MCF 10A (cell line): Measurements from ENCODE around the gene USH1G. TPM values are rescaled to one million over a fixed set of nuclear protein-coding genes. Genes with fewer than 3 reads are reported as not detected.

Experiments
- BruUV-seq: library from RNA; stranded (reverse); fragments of 400-500 nt; replicated peaks from 2 replicates; lab custom pipeline; 2021; lab: Mats Ljungman, UMichigan
- CTCF ChIA-PET: fragments of 300-600 bp; sonication (Branson Sonifier 250); formaldehyde crosslinking; extraction: SDS; loops from one replicate; lab custom pipeline; 2021; ENCODE audit warnings: antibody characterized with exemption, inconsistent platforms; lab: Yijun Ruan, JAX
- POLR2A ChIA-PET: fragments of 300-600, 350-650 bp; sonication (Branson Sonifier 250); formaldehyde crosslinking; extraction: SDS; loops from one replicate; lab custom pipeline; 2020; ENCODE audit warnings: antibody characterized with exemption, inconsistent platforms; lab: Yijun Ruan, JAX
- DNase-seq: peaks from one replicate; pipeline ENCODE4 v3.0.0-alpha.2; 2018; ENCODE audit not compliant: unreplicated experiment
- H3K27ac Mint-ChIP-seq: one replicate; pipeline ENCODE4 v1.8.0; 2022; ENCODE audit warnings: mild to moderate bottlenecking, low read depth, mixed read lengths; ENCODE audit not compliant: unreplicated experiment
- H3K27me3 Mint-ChIP-seq: one replicate; pipeline ENCODE4 v1.8.0; 2022; ENCODE audit warnings: mixed read lengths; ENCODE audit not compliant: insufficient read depth, unreplicated experiment
- H3K36me3 Mint-ChIP-seq: one replicate; pipeline ENCODE4 v1.8.0; 2022; ENCODE audit warnings: mild to moderate bottlenecking, moderate library complexity, mixed read lengths; ENCODE audit not compliant: insufficient read depth, unreplicated experiment
- H3K4me1 Mint-ChIP-seq: one replicate; pipeline ENCODE4 v1.8.0; 2022; ENCODE audit warnings: mixed read lengths; ENCODE audit not compliant: insufficient read depth, unreplicated experiment
- H3K4me3 Mint-ChIP-seq: one replicate; pipeline ENCODE4 v1.8.0; 2022; ENCODE audit warnings: mild to moderate bottlenecking, moderate library complexity, mixed read lengths; ENCODE audit not compliant: unreplicated experiment
- H3K9me3 Mint-ChIP-seq: one replicate; pipeline ENCODE4 v1.8.0; 2022; ENCODE audit warnings: mixed read lengths; ENCODE audit not compliant: unreplicated experiment
- intact Hi-C: fragments of 100-400 bp; cut with micrococcal nuclease; formaldehyde crosslinking; loops from 2 replicates; pipeline ENCODE4 v1.14.1; 2022
- total RNA-seq: library from RNA; stranded (reverse); gene quantifications from 2 replicates; pipeline ENCODE4 v1.2.3, GENCODE V29; 2022
- TF ChIP-seq, protein P1 (sequence below): fragments of 200-600 bp; IDR thresholded peaks from one replicate; pipeline ENCODE4 v1.8.0; 2022; ENCODE audit warnings: antibody characterized with exemption, mild to moderate bottlenecking; ENCODE audit not compliant: unreplicated experiment

The USH1G gene
- total RNA-seq, 1 experiment from 2014 or later = not detected

DNA sequence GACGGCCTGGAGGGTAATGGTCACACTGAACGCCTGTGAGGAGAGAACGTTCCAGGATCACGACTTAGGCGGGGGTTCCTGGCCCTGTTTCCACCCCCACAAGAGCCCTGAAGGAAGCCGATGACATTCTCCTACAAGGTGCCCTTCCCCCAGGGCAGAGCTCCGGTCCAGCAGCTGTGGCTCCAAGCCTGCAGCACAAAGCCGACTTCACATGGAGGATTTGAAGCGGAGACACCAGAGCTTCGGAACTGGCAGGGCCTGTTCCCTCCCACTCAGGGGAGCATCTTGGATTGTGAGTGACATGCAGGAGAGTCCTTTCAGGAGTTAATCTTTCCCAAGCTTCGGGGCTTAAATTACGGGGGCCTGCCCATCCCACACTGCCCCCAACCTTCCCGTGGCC is 34.6 kb downstream of the USH1G start:
- BruUV-seq = no TSS peak
- POLR2A ChIA-PET = interaction anchor here (0.6 to 2.1 kb wide), 2 partner anchors 15 to 88 kb away, joined by 3 to 8 read pairs; partner anchors contain the start of gene FDXR
- TF ChIP-seq, protein P1, sequence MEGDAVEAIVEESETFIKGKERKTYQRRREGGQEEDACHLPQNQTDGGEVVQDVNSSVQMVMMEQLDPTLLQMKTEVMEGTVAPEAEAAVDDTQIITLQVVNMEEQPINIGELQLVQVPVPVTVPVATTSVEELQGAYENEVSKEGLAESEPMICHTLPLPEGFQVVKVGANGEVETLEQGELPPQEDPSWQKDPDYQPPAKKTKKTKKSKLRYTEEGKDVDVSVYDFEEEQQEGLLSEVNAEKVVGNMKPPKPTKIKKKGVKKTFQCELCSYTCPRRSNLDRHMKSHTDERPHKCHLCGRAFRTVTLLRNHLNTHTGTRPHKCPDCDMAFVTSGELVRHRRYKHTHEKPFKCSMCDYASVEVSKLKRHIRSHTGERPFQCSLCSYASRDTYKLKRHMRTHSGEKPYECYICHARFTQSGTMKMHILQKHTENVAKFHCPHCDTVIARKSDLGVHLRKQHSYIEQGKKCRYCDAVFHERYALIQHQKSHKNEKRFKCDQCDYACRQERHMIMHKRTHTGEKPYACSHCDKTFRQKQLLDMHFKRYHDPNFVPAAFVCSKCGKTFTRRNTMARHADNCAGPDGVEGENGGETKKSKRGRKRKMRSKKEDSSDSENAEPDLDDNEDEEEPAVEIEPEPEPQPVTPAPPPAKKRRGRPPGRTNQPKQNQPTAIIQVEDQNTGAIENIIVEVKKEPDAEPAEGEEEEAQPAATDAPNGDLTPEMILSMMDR = no peak
- intact Hi-C loops = no loop called here
- Mint-ChIP-seq H3K4me1 (no peaks in the 10 kb centered on the region), H3K27me3 (peaks cover 32% of the 10 kb centered on the region), H3K27ac (no peak overlapping the region), H3K36me3 (no peaks in the 10 kb centered on the region), H3K9me3 (no peaks in the 10 kb centered on the region), H3K4me3 (no peak overlapping the region)
- CTCF ChIA-PET = interaction anchor here (0.7 to 0.8 kb wide), 2 partner anchors 17 to 58 kb away, joined by 3 read pairs; no protein-coding TSS in a partner anchor
- DNase-seq = no peak

- intact Hi-C loops = no loop called here
- Mint-ChIP-seq H3K27ac (no peak overlapping the region), H3K36me3 (no peaks in the 10 kb centered on the region), H3K4me1 (peaks cover 4% of the 10 kb centered on the region), H3K9me3 (no peaks in the 10 kb centered on the region), H3K27me3 (peaks cover 17% of the 10 kb centered on the region), H3K4me3 (no peak overlapping the region)
- no peak for DNase-seq
- POLR2A ChIA-PET = no interaction called here
- CTCF ChIA-PET = no interaction called here
- TF ChIP-seq, protein P1 = no peak
- no TSS peak for BruUV-seq
These were observed 39.8 kb downstream of the USH1G start for GRCh38 chr17:74883241-74883745.

DNA sequence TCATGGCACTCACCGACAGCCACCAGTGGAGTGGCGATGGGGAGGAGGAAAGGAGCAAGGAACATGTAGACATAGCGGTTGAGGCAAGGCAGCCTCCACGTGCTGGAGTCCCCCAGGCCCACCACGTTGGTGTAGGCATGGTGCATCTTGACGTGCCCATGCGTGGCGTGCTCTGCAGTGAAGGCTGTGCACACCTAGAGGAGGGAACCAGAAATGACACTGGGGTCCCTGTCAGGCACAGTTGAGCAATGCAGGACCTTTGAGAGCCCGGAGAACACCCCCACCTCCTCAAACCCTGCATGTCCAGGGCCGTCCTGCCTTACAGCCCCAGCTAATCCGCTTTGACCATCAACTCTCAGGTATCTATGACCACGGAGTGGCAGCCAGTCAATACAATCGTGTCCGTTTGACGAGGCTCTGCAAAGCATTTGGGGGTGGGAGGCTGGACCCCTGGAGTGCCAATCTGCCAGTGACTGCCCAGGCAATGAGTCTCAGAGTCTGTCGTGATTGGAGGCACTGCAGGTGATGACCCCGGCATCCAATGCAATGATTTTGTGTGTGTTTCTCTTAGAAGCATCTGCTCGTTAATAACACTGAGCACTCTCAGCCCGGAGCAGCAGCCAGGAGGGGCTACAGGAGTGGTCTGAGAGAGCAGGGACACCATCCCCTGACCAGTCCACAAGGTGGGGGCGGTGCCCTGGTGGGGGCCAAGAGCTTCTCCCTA is 40.4 kb downstream of the USH1G start:
- Mint-ChIP-seq H3K27ac (no peak overlapping the region), H3K36me3 (no peaks in the 10 kb centered on the region), H3K27me3 (peaks cover 17% of the 10 kb centered on the region), H3K4me3 (no peak overlapping the region), H3K4me1 (peaks cover 10% of the 10 kb centered on the region), H3K9me3 (no peaks in the 10 kb centered on the region)
- TF ChIP-seq, protein P1 = no peak
- CTCF ChIA-PET = no interaction called here
- intact Hi-C loops = no loop called here
- no peak for DNase-seq
- POLR2A ChIA-PET = interaction anchor here (0.6 to 2.1 kb wide), 3 partner anchors 9 to 439 kb away, joined by 3 to 11 read pairs (median 3); partner anchors contain the start of gene FDXR
- no TSS peak for BruUV-seq

DNA sequence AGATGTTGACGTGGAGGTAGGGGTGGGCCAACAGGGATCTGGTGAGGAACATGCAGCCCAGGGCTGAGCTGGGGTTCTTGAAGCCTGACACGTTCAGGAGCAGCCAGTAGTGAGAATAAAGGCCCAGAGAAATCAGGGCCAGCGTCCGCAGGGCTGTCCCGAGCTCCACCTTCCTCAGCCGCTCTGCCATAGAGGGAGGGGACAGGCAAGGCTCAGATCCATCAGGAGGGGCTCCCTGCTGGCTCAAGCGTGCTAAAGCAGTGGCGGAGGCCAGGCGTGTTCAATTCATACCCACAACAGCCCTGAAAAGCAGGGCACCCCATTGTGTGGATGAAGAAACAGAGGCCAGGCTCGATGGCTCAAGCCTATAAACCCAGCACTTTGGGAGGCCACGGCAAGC is 42.0 kb downstream of the USH1G start:
- Mint-ChIP-seq H3K4me1 (peaks cover 12% of the 10 kb centered on the region), H3K9me3 (no peaks in the 10 kb centered on the region), H3K4me3 (no peak overlapping the region), H3K27me3 (peaks cover 7% of the 10 kb centered on the region), H3K36me3 (no peaks in the 10 kb centered on the region), H3K27ac (no peak overlapping the region)
- no peak for DNase-seq
- no TSS peak for BruUV-seq
- ChIA-PET CTCF (interaction anchor here (0.6 kb wide), 1 partner anchor 663 kb away, joined by 3 read pairs; no protein-coding TSS in a partner anchor), POLR2A (interaction anchor here (2.1 kb wide), 1 partner anchor 8 kb away, joined by 11 read pairs; the partner anchor contains the start of gene FDXR)
- intact Hi-C loops = no loop called here
- TF ChIP-seq, protein P1 = no peak
